Medulla oblongata (tissue), 1 donor: ENCODE data around the gene CHN1.
A peak's percentile ranks its signal among the peaks of the same experiment; 100 is the strongest.

Experiments
- DNase-seq: peaks from one replicate; pipeline ENCODE4 v3.0.0-alpha.2; 2015; ENCODE audit errors: extremely low spot score

Gene CHN1

GRCh38 chr2:175010848-175011254, 5.7 kb upstream of the CHN1 start:
- DNase-seq: no peak

DNA sequence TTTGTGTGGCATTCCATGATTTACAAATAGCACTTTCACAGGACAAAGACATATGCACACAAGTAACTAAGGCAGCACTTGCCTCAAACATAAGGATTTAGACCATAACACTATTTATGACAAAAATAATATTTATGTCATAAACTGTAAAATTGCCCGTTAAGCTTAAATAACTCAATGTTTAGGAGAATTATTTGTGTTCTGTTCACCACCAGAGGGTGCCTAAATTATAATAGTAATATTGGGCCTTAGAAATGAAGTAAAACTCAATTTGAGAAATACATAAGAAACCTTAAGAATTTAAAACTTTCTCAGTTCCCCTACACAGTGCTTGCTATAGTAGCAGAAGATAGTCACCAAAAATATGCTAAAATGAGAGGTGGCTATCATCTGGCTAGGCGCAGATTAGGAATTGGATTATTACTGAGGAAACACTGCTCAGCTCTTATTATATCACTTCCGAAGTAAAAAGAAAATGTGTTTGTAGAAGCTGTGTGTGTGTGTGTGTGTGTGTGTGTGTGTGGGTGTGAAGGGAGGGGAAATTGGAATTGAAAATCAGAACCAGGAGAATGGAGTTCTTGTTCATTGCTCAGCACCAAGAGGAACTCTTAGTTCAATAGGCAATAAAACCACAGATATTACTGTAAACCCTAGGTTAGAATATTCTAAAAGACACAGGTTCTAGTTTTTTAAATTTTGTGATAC, 4.9 kb upstream of the CHN1 start:
- DNase-seq: no peak

- DNase-seq: no peak
Observed at GRCh38 chr2:175008801-175009495, 3.8 kb upstream of the CHN1 start.

DNA sequence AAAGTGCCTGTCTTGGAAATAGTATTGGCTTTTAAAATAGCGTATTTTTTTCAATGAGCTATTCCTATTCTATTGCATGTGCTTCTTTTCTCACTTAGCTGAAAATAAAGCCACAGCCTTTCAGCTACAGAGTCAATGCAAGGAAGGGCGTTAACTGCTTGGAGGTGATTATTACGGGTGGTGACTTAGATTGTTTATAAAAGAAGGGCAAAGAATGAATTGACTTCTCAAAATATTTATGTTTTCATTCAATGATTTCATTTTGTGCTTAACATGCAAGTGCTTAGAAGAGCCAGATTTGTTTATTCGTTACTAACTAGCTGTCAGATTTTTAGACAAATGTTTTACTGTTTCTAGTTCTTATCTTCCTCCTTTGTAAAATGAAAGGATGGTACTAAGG, 2.8 kb upstream of the CHN1 start:
- DNase-seq: no peak

- no peak for DNase-seq
Observed at GRCh38 chr2:175007510-175007909, 2.3 kb upstream of the CHN1 start.

DNA sequence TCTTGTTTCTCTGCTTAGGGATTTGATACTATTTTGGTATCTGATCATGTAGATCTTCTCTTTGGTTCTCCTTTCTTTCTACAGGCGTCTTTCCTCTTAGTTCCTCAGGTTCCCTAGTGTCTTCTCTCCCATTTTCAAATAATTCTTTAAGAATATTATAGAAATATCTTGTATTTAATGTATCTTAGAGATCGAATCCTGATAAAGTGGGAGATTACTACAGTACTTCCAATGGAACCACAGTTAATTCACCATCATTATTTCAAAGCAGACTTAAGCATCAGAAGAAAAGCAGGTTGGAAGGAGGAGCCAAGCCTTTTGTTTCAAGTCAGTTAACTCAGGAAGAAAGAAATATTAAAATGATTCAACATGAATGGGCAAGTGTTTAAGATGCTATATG, 1.1 kb upstream of the CHN1 start:
- DNase-seq: no peak

DNA sequence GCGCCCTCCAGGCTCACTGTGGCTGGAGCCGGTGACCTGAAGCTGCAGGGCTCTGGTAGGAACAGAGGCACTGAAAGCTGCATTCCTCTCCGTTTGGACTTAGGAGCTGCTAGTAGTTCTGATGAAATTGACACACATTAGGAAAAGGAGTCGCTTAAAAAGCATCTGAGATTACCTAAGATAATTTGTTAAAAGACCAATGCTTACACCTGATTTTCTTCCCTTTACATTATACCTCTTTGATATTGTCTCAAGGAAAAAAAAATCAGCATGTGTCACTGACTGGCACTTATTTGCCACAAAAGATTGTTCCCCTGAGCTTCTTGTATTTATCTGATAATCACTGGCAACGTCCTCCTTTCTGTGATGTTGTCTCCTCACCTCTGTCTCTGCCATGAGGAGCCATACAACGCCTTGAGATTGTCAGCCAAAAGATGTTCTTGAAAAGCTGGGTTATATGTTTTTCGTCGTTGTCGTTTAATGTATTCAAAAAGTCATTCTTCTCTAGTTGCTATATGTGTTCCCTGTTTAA, 618 bp upstream of the CHN1 start:
- no peak for DNase-seq

- no peak for DNase-seq
Observed at GRCh38 chr2:175004730-175004979, 526 bp downstream of the CHN1 start.

DNA sequence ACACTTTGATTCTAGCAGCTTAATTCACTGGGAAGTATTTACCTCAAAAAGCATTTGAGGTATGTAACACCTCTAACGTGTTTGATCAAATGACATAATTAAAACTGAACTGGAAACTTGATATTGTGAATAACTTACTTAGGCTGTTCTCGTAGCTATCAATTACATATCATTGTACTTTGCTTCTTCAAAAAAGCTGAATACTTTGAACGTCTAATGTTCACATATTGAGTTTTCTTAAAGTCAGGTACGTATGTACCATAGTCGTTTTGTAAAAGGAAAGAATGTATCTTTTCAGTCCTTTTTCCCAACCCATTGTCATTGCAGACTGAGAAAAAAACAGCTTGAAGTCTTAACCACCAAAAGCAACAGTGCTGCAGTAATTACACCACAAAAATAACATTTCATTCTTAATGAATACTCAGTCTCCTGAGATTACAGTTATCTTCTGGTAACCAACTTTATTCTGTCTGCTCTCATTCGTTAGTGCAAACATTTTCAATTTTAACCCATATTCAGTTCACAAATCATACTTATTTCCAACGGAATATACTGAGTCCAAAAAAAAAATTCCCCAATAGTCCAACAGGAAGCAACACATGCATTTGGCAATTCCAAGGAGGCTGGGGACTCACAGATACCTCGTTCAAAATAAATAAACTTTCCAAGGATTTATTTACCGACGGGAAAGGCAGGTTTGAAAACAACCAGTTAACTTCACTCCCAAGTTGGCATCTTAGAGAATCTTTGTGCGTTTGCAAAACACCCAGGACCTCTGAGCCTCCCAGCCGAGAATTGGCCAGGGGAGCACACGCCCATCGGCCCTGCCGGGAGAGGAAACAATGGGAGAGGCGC, 1.1 kb downstream of the CHN1 start:
- no peak for DNase-seq

DNA sequence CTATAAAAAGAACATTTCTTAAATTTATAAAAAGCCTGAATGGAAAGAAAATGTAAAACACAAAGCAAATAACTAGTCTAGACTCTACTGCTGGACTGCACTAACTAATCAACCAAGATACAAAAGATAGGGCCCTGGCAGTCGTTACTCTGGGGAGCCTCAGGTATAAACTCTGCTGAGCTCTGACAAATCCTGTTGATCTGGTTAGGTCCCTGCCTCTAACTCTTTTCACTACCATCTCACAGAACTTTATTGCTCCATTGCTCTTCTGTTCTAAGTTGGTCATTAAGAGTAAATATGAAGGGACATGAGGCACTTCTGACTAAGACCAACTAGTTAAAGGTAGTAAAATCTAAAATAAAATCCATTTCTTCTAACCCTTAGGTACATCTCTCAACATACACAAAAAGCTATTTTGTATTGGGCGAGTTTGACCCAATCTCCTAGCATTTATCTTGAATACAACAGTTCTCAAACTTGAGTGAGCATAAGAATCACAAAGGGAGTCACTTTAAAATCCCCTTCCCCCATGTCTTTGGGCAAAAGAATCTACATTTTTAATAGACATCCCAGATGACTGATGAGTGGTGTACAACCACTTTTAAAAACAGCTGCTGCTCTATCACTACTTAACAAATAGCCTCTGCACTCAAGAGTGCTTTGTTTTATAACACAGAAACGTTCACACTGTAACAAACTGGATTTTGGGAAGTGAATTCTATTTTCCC, 2.5 kb downstream of the CHN1 start:
- no peak for DNase-seq

DNA sequence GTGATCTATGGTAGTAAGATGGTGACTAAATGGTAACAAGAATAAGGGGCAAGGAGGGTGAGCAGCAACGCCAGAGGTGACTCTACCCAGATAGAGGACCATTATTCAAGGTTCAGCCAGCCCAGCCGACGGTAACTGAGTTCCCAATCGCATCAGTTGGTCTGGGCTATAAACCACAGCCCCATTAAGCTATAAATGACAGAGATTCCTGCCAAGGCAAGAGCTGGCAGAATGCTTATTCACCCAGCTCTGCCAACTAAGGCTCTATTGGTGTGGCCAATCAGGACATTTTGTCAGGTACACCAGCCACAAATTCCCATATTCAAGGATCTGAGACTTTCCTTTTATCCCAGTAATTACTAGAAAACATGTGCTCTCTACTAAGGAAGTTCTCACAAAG, 3.6 kb downstream of the CHN1 start:
- no peak for DNase-seq

DNA sequence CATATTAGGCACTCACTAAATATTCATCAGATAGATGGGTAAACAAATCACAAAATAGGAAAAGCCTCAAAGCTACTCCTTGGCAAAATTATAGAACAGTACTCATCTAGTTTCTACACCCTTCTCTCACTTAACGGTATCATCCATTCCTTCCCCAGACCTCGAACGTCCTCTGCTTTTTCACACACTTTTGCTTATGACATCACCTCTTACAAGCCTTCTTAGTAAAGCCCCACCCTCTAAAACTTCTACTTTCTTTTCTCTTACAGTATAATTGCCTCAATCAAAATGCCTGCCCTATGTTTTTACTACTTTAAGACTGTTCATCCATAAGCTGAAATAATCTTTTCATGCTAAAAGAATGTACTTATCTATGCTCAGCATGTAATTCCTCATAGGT, 8.1 kb downstream of the CHN1 start:
- no peak for DNase-seq

DNA sequence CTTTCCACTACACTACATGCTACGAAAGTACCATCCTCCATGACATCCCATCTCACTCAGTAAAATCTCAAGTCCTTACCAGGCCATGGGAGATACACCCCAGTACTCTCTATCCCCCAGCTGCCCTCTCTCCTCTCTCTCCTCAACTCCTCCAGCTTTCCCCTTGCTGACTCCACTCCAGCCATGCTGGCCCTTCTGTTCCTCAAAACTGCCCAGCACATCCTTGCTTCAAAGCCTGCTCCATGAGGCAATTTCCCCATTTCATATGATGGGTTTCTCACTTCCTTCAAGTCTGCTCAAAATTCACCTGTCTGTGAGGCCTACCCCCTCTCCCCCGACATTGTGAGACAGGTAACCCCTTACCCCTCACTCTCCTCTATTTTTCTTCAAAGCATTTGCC, 8.6 kb downstream of the CHN1 start:
- DNase-seq: no peak

DNA sequence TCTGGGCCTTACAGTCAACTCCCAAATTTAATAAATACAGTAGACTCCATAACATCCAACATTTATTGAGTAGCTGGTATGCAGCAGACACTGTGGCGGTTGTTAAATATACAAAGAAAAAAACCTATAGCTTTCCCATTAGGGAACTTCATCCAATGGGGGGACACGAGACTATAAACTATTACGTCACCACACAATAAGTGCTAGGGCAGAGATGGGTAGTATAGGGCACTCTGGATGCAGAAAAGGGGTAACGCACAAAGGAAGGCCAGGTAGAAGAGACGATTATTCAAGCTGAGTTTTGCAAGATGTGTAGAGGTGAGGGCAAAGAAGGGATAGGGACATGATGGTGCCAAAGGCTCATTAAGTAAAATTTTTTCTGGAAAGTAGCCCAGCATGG, 10.8 kb downstream of the CHN1 start:
- no peak for DNase-seq

- no peak for DNase-seq
Observed at GRCh38 chr2:174992886-174993285, 12.3 kb downstream of the CHN1 start.

DNA sequence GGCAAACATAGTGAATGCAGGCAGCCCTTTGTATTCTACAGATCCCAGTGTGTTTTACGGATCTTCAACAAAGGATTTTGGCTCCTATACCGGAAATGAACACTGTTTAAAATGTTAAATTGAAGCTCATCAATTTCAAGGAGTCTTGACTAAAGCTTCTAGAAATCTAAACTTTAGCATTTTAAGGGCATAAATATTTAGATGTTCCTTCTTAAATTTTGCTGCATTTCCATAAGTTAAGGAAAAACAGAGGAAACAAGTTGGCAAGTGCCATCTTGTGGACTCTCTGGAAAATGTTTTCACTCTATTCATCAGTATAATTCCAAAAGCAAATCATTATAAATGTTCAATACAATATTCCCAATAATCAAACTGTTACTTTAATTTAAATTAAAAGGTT, 19.6 kb downstream of the CHN1 start:
- DNase-seq: peak; percentile 68

- DNase-seq: no peak
Observed at GRCh38 chr2:174984561-174984960, 20.6 kb downstream of the CHN1 start.

GRCh38 chr2:174981331-174981730, 23.9 kb downstream of the CHN1 start:
- DNase-seq: no peak

DNA sequence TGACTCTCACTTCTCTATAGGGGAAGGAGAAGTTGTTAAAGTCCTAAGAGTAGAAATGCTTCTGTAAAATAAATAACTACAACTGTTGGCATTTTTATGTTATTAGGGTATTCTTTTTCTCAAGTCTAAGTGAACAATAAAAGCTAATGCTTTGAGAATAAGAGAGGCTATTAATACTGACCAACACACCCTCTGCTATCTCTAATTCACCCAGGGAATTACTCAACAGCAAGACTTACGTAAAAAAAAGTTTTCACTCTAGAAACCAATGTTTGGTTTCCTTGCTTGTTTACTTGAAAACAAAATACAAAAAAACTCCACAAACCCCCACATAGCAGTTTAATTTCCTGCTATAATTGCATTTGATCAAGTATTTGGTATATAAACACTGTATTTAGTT, 25.2 kb downstream of the CHN1 start:
- DNase-seq: no peak

DNA sequence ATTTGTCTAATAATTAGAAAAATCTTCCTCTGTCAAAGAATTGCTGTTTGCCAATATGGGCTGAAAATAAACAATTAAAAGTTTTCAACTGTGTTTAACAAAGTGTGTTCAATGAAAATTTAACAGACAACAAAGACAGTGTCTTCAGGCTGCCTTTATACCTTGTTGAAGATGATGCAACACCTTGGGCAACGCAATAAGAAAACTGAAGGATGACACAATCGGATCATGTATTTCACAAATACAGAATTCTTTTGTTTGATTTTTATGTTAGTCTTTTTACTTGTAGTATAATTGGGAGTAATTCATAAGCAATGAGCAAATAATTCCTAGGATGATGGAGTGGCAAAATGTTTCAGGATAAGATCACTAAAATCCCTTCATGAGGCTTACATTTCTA, 27.8 kb downstream of the CHN1 start:
- DNase-seq: no peak

DNA sequence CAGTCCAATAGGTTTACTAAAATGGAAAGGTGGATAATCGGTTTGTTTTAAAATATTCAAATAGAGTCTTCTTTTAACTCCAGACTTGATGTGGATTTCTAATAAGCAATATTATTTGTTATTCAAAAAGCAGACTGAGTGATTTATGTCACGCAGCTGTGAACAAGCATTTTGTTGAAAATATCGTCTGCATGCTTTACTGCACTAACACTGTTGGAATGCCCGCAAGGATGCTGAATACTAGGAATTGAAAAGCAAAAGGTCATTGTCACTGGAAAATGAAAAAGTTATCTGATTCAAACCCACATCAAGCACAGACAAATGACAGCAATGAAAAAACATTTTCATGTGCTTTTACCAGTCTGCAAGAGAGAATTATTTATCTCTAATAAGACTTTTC, 31.1 kb downstream of the CHN1 start:
- DNase-seq: no peak

DNA sequence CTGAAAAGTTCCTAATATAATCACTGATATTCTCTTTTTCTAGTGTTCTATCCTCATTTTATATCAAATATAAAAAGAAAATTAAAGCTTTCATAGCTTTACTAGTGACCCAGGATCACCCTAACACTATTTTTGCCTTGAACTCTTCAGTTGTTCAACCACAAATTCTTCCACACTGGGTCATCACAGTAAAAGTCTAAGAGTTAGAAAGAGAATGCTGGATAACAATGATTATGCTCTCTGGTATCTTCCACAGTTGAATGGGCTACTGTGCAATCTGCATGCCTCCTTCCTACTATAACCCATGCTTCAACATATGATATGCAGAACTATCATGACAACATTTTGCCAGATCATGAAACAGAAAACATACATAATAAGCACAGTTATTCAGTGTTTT, 32.3 kb downstream of the CHN1 start:
- DNase-seq: no peak
